Nephron (organoid): Measurements from ENCODE around the gene GSG1L.

Source experiments
- H3K27ac Mint-ChIP-seq, 3 experiments: 2 replicates each; pipeline ENCODE4 v1.8.0; 2020; ENCODE audit warnings: mixed read lengths in 3 of 3, mild to moderate bottlenecking in 2 of 3, moderate library complexity in 1 of 3
- H3K27me3 Mint-ChIP-seq: 2 replicates; pipeline ENCODE4 v1.8.0; 2021; ENCODE audit warnings: low read depth, mild to moderate bottlenecking, moderate library complexity, mixed read lengths
- H3K36me3 Mint-ChIP-seq: 2 replicates; pipeline ENCODE4 v1.8.0; 2020; ENCODE audit warnings: low read depth, mixed read lengths
- H3K4me1 Mint-ChIP-seq: 2 replicates; pipeline ENCODE4 v1.8.0; 2020; ENCODE audit warnings: mixed read lengths
- H3K4me3 Mint-ChIP-seq, 3 experiments: 2 replicates each; pipeline ENCODE4 v1.8.0; 2020; ENCODE audit warnings: mild to moderate bottlenecking in 3 of 3, mixed read lengths in 3 of 3, moderate library complexity in 2 of 3
- H3K9me3 Mint-ChIP-seq: 2 replicates; pipeline ENCODE4 v1.8.0; 2020; ENCODE audit warnings: mixed read lengths
- CTCF ChIP-seq, 3 experiments: fragments of 200-600 bp; sonication (generic); IDR thresholded peaks; one replicate each; pipeline ENCODE4 v1.5.0; 2021; ENCODE audit warnings: antibody characterized with exemption in 3 of 3; ENCODE audit not compliant: unreplicated experiment in 3 of 3

GSG1L gene

GRCh38 chr16:27775254-27775653, 288.3 kb downstream of the GSG1L start:
- TF ChIP-seq CTCF (IDR thresholded peaks at IDR 0.05; ENCODE audit: unreplicated experiment in 3 of 3): no peak
- H3K36me3 Mint-ChIP-seq: peaks cover 14% of the 10 kb centered on the region
- H3K4me3 Mint-ChIP-seq: no peak overlapping the region
- peaks cover 15% of the 10 kb centered on the region for H3K4me1 Mint-ChIP-seq
- H3K9me3 Mint-ChIP-seq: no peaks in the 10 kb centered on the region
- no peak overlapping the region for H3K27ac Mint-ChIP-seq
- peaks cover 6% of the 10 kb centered on the region for H3K27me3 Mint-ChIP-seq

DNA sequence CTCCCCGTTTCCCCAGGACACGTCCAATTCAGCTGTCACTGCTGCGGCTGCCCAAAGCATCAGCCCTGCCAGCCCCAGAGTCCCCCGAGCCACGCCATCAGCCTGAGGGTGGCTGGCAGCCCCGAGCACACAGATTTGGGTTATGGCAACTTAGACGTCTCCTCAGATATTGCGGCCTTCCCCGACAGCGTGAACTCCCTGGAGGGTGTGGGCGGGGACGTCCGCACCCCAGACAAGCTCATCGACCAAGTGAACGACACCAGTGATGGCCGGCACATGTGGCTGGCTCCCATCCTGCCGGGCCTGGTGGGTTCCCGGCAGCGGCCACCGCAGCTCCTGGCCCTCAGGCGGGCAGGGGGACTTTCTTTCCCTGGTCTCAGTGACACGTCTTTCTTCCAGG, 288.7 kb downstream of the GSG1L start:
- Mint-ChIP-seq H3K4me1 (peaks cover 16% of the 10 kb centered on the region), H3K27ac (no peak overlapping the region), H3K27me3 (peaks cover 3% of the 10 kb centered on the region), H3K4me3 (no peak overlapping the region), H3K9me3 (no peaks in the 10 kb centered on the region), H3K36me3 (peaks cover 18% of the 10 kb centered on the region)
- no peak for TF ChIP-seq CTCF (IDR thresholded peaks at IDR 0.05; ENCODE audit: unreplicated experiment in 3 of 3)

- peaks cover 19% of the 10 kb centered on the region for H3K36me3 Mint-ChIP-seq
- no peak for TF ChIP-seq CTCF (IDR thresholded peaks at IDR 0.05; ENCODE audit: unreplicated experiment in 3 of 3)
- H3K27me3 Mint-ChIP-seq: peaks cover 3% of the 10 kb centered on the region
- H3K9me3 Mint-ChIP-seq: no peaks in the 10 kb centered on the region
- H3K27ac Mint-ChIP-seq: no peak overlapping the region
- H3K4me3 Mint-ChIP-seq: no peak overlapping the region
- H3K4me1 Mint-ChIP-seq: peaks cover 19% of the 10 kb centered on the region
Measured at GRCh38 chr16:27773344-27773743, 290.2 kb downstream of the GSG1L start.

DNA sequence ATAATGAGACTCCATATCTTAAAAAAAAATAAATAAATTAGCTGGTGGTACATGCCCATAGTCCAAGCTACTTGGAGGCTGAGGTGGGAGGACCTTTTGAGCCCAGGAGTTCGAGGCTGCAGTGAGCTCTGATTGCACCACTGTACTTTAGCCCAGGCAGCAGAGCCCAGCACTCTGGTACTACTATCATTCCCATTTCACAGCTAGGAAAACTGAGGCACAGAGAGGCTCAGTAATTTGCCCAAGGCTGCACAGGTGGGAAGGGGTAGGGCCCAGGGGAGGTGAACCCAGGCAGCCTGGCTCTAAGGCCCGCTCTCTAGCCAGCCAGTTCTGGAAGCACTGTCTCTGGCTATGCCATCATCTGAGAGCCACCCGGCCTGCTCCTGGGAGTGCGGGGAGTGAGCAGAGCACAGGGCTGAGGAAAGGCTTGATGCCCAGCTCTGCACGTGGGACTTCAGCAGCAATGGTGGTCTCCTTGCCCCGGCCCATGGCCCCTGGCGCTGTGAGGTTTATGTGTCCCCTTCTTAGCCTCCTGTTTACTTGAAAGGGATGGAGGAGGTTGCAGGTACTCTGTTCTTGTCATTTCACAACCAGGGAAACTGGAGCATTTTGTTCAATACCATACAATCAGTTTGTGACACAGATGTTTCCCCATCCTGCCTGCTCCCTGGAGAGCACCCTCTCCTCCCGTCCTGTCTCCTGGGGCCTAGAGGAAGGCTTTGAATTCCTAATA, 291.3 kb downstream of the GSG1L start:
- Mint-ChIP-seq H3K4me3 (no peak overlapping the region), H3K4me1 (peaks cover 19% of the 10 kb centered on the region), H3K9me3 (no peaks in the 10 kb centered on the region), H3K27ac (peak overlapping the region in 1 of 3 experiments; percentile 79), H3K36me3 (peaks cover 23% of the 10 kb centered on the region), H3K27me3 (peaks cover 3% of the 10 kb centered on the region)
- TF ChIP-seq CTCF (IDR thresholded peaks at IDR 0.05; ENCODE audit: unreplicated experiment in 3 of 3): no peak

DNA sequence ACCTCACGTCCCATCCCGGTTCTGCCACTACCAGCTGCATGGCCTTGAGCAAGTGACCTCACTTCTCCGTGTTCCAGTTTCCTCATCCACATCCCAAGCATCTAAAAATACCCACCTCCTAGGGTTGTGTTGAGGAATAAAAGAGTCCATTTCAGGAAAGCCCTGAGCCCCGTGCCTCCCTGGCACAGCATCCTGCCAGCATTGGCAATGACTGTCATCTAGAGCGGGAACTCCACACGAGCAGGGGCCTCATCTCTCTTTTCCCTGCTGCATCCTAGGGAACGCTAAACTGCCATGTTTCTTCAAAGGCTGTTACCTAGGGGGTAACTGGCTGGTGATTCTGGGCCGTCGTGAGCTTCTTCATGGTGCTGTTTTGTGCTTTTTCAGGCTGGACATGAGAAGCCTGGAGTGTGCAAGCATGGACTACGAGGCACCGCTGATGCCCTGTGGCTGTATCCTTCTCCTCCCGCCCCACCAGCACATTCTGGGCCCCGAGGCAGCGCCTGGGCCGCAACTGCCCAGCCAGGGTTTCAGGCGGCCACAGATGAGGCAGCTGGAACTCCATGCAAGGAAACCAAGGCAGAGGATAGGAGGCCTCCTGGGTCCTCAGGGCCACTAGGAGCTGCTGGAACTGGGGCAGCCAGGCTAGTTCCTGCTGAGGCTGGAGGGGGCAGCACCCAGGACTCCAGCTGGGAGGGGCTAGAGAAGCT, 292.2 kb downstream of the GSG1L start:
- Mint-ChIP-seq H3K27ac (peak overlapping the region in 2 of 3 experiments; percentile 61 to 78), H3K4me1 (peaks cover 19% of the 10 kb centered on the region), H3K27me3 (peaks cover 3% of the 10 kb centered on the region), H3K36me3 (peaks cover 24% of the 10 kb centered on the region), H3K4me3 (no peak overlapping the region), H3K9me3 (no peaks in the 10 kb centered on the region)
- no peak for TF ChIP-seq CTCF (IDR thresholded peaks at IDR 0.05; ENCODE audit: unreplicated experiment in 3 of 3)
